NCI-H2171 treated with DMSO at 0.1 percent for 48 hours (cell line): ENCODE measurements around the gene MMEL1.

Source experiments
- DNase-seq: peaks from one replicate; lab custom pipeline; 2025; lab: John Stamatoyannopoulos, UW

Gene MMEL1

GRCh38 chr1:2544093-2544874, 88.5 kb downstream of the MMEL1 start:
- DNase-seq: no peak

GRCh38 chr1:2543543-2544092, 89.2 kb downstream of the MMEL1 start:
- DNase-seq: peak; percentile 65

DNA sequence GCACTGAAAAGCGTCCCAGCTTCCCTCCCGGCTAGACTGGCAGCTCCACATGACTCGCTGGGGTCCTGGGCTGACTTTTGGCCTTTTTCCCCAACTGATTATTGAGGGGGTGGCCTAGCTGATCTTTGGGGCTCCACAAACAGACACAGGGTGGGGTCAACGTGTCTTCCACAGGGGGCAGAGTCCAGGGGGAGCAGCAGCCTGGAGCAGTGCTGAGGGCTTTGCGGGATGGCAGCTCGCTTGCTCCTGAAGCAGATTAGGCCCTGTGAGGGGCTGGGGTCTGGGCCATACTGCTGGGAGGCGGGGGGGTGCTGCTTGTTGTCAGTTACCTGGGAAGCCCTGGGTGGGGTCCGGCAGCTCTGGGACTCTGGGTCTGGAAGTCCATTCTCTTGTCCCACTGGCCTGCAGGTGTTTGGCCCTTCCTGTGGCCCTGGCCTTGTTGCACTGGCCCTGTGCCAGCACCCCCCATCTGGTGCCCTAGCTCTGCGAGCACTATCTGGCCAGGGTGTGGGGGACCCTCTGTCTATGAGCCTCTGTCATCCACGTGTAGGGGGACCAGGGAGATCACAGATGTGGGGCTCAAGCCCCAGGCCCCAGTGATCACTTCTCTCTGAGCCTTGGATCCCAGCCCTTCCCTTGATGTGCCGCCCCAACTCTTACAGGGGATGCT, 90.4 kb downstream of the MMEL1 start:
- no peak for DNase-seq

- no peak for DNase-seq
Observed at GRCh38 chr1:2541619-2542245, 91.1 kb downstream of the MMEL1 start.

DNA sequence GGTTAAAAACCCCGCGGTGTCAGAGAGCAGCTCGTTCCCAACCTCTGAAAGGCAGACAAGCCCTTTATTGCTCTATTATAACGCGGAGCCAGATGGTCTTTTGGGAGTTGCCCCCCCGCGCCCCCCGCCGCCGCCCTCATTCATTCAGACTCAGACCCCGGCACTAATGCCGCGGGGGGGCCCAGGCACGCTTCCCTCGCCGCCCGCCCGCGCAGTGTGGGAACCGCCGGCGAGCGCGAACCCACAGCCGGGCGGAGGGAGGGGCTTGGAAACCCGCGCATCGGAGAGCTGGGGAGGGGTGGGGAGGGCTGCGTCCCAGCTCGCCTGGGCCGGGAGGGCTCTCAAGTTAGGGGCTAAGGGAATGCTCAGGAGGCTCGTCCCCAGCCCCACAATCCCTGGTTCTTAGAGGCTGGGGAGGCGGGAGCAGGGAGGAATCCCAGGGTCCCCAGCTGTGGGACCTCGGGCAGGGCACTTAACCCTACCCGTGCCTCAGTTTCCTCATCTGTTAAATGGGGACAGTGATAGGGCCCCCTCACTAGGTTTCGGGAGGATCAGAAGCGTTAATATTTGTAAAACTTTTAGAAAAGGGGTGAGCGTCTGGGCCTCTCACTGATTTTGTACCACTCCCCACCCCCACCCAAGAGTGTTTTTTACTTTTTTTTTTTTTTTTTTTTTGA, 91.9 kb downstream of the MMEL1 start:
- DNase-seq: peak; percentile 62
